HG03575 (cell line): ENCODE measurements around the gene FBXO41.

Experiments
- ATAC-seq: cut with Tn5 transposase; IDR thresholded peaks from one replicate; pipeline ENCODE4 v1.9.1; 2021; ENCODE audit not compliant: unreplicated experiment, insufficient number of reproducible peaks, low FRiP score; ENCODE audit errors: extremely low read depth

The FBXO41 gene

GRCh38 chr2:73252238-73253027 lies 31.8 kb downstream of the FBXO41 start:
- no peak for ATAC-seq

DNA sequence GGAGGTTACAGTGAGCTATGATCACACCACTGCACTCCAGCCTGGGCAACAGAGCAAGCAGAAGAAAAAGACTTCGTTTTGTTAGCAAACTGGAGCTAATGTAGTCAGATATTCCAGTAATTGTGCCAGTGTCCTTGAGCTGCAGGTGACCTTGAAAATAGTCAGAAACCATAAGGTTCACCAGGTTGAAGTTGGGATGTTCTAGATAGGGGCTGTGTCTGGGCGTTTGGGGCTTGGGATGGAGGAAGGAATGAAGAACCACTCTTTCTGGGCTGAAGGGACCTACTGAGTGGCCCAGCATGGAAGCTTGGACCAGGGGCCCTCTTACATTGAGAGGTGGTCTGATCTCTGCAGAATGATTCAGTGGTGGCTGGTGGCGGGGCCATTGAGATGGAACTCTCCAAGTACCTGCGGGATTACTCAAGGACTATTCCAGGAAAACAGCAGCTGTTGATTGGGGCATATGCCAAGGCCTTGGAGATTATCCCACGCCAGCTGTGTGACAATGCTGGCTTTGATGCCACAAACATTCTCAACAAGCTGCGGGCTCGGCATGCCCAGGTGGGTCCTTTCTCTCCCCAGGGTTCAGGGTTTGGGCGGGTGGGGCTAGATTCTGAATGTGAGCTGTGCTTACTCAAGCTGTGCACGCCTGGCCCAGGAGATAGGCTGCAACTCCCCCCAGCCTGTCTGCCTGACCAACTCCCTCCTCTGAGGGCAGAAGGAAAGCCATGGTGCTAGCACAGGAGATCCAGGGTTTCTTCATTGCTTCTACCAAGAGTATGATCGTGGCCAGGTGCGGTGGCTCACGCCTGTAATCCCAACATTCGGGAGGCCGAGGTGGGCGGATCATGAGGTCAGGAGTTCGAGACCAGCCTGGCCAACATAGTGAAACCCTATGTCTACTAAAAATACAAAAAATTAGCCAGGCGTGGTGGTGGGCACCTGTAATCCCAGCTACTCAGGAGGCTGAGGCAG lies 33.1 kb downstream of the FBXO41 start:
- ATAC-seq, result no peak

DNA sequence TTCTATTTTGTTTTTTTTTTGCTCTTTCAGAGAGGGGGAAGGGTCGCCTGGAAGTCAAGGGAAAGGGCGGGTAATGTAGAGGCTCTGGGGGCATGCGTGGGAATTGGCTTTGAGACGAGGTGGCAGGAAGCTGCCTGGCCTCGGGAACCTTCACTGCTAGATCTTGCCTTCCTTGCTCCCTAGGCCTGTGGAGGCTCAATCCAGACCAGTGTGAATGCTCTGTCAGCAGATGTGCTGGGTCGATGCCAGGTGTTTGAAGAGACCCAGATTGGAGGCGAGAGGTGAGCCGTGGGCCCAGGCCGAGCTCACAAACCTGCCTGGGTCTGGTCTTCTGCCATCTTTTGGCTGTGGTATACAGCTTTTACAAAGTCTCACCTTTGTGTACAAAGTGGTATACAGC lies 34.6 kb downstream of the FBXO41 start:
- ATAC-seq, result no peak

DNA sequence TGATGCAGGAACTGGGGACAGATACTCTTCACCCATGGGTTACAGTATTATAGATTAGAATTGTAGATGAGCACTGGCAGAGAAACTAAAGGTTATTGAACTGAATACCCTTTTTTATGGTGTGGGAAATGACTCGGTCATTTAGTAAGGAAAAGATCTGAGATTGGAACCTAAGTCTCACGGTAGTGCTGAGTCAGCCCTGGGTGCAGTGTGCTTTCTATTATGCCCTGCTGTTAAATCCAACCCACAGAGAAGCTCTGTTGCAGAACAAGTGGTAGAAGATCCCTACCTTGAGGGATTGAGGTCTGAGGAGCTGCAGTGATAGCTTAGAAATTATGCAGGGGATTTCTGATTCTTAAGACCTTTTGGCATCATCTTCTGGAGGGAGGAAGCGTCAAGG lies 37.4 kb downstream of the FBXO41 start:
- no peak for ATAC-seq

GRCh38 chr2:73244580-73244979 lies 39.7 kb downstream of the FBXO41 start:
- ATAC-seq, result no peak

DNA sequence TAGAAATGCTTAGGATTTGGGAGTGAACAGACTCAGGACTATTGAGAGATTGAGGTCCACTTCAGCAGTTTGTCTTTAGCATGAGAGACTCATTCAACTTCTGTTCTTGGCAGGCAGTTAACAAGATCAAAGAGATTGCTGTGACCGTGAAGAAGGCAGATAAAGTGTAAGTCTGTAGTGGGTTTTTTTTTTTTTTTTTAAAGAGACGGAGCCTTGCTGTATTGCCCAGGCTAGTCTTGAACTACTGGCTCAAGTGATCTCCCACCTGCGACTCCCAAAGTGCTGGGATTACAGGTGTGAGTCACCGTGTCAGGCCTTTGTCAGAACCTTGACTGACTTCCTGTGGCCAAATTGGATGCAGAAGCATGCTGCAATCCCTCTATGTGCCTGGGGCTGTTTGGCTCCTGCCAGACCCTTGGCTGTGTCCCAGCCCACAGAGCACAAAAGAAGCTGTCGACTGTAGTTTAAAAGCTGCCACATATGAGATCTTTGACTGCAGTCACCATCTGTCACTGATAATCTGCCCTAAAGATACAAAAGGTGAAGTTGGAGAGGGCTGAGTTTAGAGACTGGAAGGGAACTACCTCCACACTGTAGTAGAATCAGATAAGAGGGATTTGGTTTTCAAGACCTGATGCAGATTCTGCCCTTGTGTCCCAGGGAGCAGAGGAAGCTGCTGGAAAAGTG lies 40.3 kb downstream of the FBXO41 start:
- no peak for ATAC-seq

- ATAC-seq, result no peak
These were observed 44.5 kb downstream of the FBXO41 start for GRCh38 chr2:73239776-73240175.

- no peak for ATAC-seq
These were observed 45.3 kb downstream of the FBXO41 start for GRCh38 chr2:73238976-73239375.

DNA sequence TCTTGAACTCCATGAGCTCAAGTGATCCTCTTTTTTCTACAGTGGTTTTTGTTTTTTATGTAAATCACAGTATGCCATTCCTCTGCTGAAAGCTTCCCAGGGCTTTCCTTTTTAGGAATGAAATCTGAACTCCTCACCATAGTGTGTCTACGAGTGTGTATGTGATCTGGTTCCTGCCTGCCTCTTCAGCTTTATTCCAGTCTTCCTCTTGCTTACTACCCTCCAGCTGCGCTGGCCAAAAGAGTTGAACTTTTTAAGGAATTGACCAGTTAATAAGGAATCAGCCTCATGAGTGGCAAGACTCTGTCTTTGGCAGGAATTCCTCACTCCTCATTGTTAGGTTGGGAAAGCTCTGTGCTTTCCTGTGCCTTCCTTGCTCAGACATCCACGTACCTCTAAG lies 46.1 kb downstream of the FBXO41 start:
- ATAC-seq, result no peak

GRCh38 chr2:73237168-73237567 lies 47.1 kb downstream of the FBXO41 start:
- ATAC-seq, result no peak

DNA sequence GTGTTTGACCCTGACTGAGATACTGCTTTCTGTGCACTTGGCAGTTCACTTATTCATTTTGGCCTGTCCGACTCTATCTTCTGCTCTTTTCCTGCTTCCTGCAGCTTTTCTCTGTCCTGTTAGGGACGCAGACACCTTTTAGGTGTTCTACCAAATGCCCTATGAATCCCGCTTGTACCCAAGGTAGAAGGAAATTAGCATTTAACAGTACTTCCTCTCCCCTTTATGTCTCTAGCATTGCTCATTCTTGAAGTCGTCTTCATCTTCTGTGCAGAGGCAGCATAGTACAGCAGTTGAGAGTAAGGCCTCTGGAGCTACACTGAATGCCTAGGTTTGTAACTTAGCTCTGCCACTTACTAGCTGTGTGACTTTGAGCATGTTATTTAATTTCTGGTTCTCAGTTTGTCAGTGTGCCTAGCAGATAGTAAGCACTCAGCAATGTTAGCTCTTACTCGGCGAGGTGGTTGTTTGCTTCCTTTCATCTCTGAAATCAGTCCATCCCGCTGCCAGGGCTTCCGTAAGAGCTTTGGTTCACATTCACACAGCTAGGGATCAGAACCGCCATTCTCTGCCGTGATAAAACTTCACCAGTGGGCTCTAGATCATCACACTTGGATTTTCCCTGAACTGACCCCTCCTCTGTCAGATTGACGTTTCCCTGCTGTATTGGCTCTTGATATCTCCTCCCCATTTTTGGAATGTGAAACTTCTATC lies 48.8 kb downstream of the FBXO41 start:
- no peak for ATAC-seq

DNA sequence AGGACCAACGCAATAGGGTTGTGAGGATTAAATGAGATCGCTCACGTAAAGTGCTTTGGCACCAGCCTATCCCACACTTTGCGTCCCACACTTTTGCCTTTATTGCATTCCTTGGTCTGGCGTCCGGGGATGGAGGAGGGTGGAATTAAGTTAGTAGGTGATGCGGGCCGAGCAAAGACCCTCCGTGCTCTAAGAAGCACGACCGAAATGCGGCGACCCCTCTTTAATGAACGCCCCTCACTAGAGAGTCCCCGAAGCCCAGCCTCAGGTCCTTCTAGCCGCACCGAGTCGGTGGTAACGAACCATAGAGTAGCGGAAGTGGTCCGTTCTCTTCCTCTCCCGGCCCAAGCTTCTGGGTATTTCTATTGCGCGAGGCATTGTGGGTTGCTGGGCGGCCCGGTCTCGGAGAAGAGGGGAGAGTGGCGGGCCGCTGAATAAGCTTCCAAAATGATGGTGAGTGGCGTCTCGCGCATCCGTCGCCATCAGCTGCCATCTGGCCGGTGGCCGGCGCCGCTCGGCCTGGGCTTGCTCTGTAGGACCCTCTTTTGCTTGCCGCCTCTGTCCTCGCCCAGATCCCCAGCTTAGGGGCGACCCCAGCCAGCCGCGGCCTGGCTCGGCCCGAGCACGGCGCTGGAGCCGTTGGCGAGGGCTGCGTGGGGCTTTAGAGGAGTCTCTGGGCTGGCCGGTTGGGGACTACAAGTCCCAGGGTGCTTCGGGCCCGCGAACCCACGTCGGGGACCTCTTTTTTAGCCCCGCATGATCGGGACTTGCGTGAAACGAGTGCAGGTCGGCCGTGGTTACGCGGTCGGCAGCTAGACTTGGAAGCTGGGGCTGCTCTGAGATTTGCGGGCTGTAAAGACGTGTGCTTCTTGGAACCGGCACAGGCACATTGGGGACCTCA lies 50.1 kb downstream of the FBXO41 start, which contains the start of gene CCT7:
Gene CCT7 (plus strand): TSS at position 377 of the 901 bp plus-strand sequence. CDS start 71 bp downstream, at position 448.
- ATAC-seq, result peak; percentile 30

DNA sequence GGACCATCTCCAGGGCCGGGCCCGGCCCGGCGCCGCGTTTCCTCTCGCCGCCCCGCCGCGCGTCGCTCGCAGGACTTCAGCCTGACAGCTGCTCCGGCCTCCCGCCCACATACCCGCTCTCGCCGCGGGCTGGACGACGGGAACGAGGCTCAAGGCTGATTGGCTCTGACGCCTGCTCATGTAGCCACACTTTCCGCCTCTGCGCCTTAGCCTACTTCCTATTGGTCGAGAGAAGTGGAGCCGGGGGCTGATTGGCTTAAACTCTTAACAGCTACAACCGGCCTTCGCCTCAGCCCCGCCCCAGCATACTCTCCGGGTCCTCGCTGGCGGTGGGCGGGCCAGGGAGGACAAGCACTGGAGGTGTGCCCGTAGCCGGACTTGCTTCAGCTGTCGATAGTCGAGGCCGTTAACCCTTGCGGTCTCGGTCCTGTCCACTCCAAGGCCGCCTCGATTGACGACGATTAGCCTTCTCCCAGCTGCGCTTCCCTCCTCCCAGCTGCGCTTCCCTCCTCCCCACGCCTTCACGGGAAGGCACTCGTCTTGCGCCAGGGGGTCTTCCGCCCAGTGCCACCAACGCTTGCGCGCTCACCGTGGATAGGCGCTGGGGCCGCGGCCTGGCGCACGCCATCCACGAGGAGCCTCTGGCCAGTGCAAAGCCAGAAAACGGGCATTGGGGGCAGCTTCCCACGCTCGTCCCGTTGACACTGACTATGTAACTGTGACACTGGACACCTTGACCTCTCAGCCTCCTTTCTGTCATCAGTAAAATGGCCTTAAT lies 50.9 kb downstream of the FBXO41 start, which contains the start of gene PRADC1:
Gene PRADC1 (minus strand): TSS at position 86 of the 778 bp plus-strand sequence. CDS start 79 bp downstream, at position 7.
- peak; percentile 92 for ATAC-seq

DNA sequence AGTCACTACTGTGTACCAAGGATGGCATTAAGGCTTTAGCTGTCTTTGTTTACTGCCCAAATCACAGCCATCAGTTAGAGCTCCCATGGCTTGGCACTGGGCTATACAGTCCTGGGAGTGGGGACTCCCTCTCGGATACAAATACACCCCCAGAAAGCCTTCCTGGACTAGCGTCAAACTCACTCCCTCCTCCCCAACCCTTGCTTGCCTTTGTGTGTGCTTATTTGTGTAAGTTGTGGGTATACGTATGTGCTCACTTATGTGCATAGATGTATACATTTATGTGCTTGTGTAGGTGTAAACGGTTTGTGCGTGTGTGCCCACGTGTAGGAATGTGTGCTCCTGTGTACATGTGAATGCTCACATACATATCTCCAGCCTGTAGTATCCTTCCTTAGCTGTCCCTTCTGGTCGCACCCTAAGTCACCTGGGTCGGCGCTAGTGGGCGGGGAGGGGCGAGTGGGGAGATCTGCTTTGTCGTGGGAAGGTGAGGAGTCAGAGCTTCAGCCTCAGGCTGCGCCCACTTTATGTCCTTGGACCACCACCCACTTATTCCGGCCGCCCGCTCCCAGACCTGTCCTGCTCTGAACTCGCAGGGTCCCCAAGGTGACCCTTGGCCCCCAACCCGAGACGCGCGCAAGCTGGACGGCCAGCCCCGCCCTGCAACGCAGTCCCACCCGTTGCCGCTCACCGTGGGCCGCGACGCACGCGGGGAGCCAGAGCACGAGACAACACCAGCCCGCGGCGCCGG lies 51.7 kb downstream of the FBXO41 start:
- no peak for ATAC-seq

DNA sequence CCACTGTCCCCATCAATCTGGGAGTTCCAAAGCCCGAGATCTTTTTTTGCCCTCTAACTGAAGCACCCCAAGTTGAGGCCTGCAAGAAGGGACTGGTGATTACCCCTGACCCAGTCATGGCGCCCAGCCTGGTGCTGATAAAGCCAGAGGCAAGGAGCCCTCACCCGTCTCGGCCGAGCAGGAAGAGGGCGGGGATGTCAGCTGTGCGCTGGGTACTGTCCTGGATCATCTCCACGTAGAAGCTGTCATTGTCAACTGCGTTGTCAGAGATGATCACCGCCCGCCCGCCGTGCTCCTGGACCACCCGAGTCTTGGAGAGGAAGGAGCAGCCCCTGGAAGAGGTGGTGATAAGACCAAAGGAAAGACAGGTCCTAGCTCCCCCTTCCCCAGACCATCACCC lies 55.6 kb downstream of the FBXO41 start:
- ATAC-seq, result no peak

- no peak for ATAC-seq
These were observed 57.2 kb downstream of the FBXO41 start for GRCh38 chr2:73227086-73227485.
